H1 (cell line): Measurements from ENCODE around the gene NKAIN4. TPM values are rescaled to one million over a fixed set of nuclear protein-coding genes. Genes with fewer than 3 reads are reported as not detected.

Source experiments
- CTCF ChIA-PET: fragments of 300-600 bp; sonication (Branson Sonifier 250); formaldehyde crosslinking; loops from one replicate; lab custom pipeline; 2021; ENCODE audit not compliant: partially characterized antibody; lab: Charles Lee
- POLR2A ChIA-PET: fragments of 300-600 bp; sonication (Branson Sonifier 250); formaldehyde crosslinking; loops from one replicate; lab custom pipeline; 2021; ENCODE audit warnings: inconsistent platforms; ENCODE audit not compliant: partially characterized antibody; lab: Charles Lee
- DNase-seq, 2 experiments: peaks; one replicate each; pipeline versions ENCODE4 v3.0.0 to v3.0.0-alpha.2; 2010 to 2022; ENCODE audit warnings: low spot score in 2 of 2, low read depth in 1 of 2, mixed read lengths in 1 of 2
- FAIRE-seq: peaks from 2 replicates; lab custom pipeline; 2011; peaks lifted over from hg19 to GRCh38; lab: Jason Lieb, UNC
- H2AFZ ChIP-seq: 2 replicates; pipeline ENCODE4 v1.8.1; 2012; ENCODE audit warnings: low read length, inconsistent platforms
- H2AK5ac ChIP-seq: 2 replicates; pipeline ENCODE4 v1.6.1; 2013; ENCODE audit warnings: low read depth, low read length
- H2BK120ac ChIP-seq: replicated peaks from 2 replicates; pipeline ENCODE3; 2013; ENCODE audit warnings: low read depth, low read length, inconsistent platforms
- H2BK12ac ChIP-seq: 2 replicates; pipeline ENCODE4 v1.6.1; 2013; ENCODE audit warnings: low read depth, low read length
- H2BK15ac ChIP-seq: 2 replicates; pipeline ENCODE4 v1.6.1; 2013; ENCODE audit warnings: low read length
- H2BK20ac ChIP-seq: 2 replicates; pipeline ENCODE4 v1.6.1; 2013; ENCODE audit warnings: low read length
- H2BK5ac ChIP-seq: 2 replicates; pipeline ENCODE4 v1.6.1; 2013; ENCODE audit warnings: low read depth, low read length
- H3K14ac ChIP-seq: 2 replicates; pipeline ENCODE4 v1.6.1; 2013; ENCODE audit warnings: inconsistent platforms; ENCODE audit not compliant: insufficient read length
- H3K18ac ChIP-seq: 2 replicates; pipeline ENCODE4 v1.6.1; 2013; ENCODE audit warnings: low read length; ENCODE audit errors: extremely low read depth
- H3K23ac ChIP-seq: 2 replicates; pipeline ENCODE4 v1.6.1; 2013; ENCODE audit warnings: inconsistent platforms; ENCODE audit not compliant: insufficient read length
- H3K23me2 ChIP-seq: 2 replicates; pipeline ENCODE4 v1.6.1; 2013; ENCODE audit warnings: low read depth, low read length
- H3K27ac ChIP-seq: 2 replicates; pipeline ENCODE4 v1.6.1; 2011; ENCODE audit warnings: low read depth, low read length, inconsistent platforms
- H3K27me3 ChIP-seq, 4 experiments: replicated peaks in 1 of 4; 1 replicate in 1 of 4; 2 replicates in 3 of 4; pipeline versions ENCODE4 v1.6.1 to v1.8.1; 2011 to 2013; ENCODE audit warnings: low read length in 3 of 4, mild to moderate bottlenecking in 3 of 4, inconsistent platforms in 2 of 4, mixed read lengths in 2 of 4, moderate library complexity in 1 of 4; ENCODE audit not compliant: control insufficient read depth in 3 of 4, insufficient read depth in 3 of 4; ENCODE audit errors: extremely low read depth in 1 of 4
- H3K36me3 ChIP-seq, 4 experiments: 2 replicates each; pipeline versions ENCODE4 v1.6.1 to v1.8.1; 2011 to 2013; ENCODE audit warnings: mild to moderate bottlenecking in 4 of 4, low read length in 3 of 4, moderate library complexity in 2 of 4, control low read depth in 1 of 4, inconsistent platforms in 1 of 4; ENCODE audit not compliant: insufficient read depth in 4 of 4, control insufficient read depth in 2 of 4
- H3K4ac ChIP-seq: replicated peaks from 2 replicates; pipeline ENCODE3; 2013; ENCODE audit warnings: low read length, low read depth, mixed read lengths, inconsistent platforms; ENCODE audit not compliant: insufficient read length
- H3K4me1 ChIP-seq, 4 experiments: replicated peaks in 1 of 4; 1 replicate in 1 of 4; 2 replicates in 3 of 4; pipeline versions ENCODE4 v1.6.1 to v1.8.1; 2011 to 2013; ENCODE audit warnings: low read length in 3 of 4, inconsistent platforms in 2 of 4, mixed read lengths in 1 of 4; ENCODE audit not compliant: insufficient read depth in 4 of 4, control insufficient read depth in 3 of 4
- H3K4me2 ChIP-seq, 2 experiments: 2 replicates each; pipeline versions ENCODE4 v1.6.1 to v1.8.1; 2011 to 2013; ENCODE audit warnings: low read depth in 2 of 2, low read length in 2 of 2, control low read depth in 1 of 2, inconsistent platforms in 1 of 2, mild to moderate bottlenecking in 1 of 2; ENCODE audit not compliant: insufficient read depth in 1 of 2
- H3K4me3 ChIP-seq, 4 experiments: fragments of 200-600, 300-600 bp in 1 of 4; sonication (generic), shearing (Covaris generic), sonication (Bioruptor Twin) in 1 of 4; 2 replicates each; pipeline versions ENCODE4 v1.5.1 to v1.8.1; 2011 to 2016; ENCODE audit warnings: low read length in 4 of 4, low read depth in 3 of 4, control low read depth in 2 of 4, inconsistent platforms in 2 of 4, mild to moderate bottlenecking in 2 of 4, mixed read lengths in 1 of 4, moderate library complexity in 1 of 4; ENCODE audit not compliant: insufficient read depth in 2 of 4; ENCODE audit errors: extremely low read depth in 1 of 4
- H3K56ac ChIP-seq: replicated peaks from 2 replicates; pipeline ENCODE3; 2013; ENCODE audit warnings: low read depth, mild to moderate bottlenecking, mixed read lengths, low read length, inconsistent platforms; ENCODE audit not compliant: insufficient read length
- H3K79me1 ChIP-seq: 2 replicates; pipeline ENCODE4 v1.6.1; 2013; ENCODE audit warnings: low read depth, low read length, control low read depth
- H3K79me2 ChIP-seq, 2 experiments: 2 replicates each; pipeline versions ENCODE4 v1.6.1 to v1.8.1; 2012 to 2013; ENCODE audit warnings: low read length in 2 of 2, mild to moderate bottlenecking in 2 of 2, inconsistent platforms in 1 of 2; ENCODE audit not compliant: insufficient read depth in 2 of 2, control insufficient read depth in 1 of 2
- H3K9ac ChIP-seq, 4 experiments: replicated peaks in 1 of 4; 1 replicate in 1 of 4; 2 replicates in 3 of 4; pipeline versions ENCODE4 v1.6.1 to v1.8.1; 2011 to 2013; ENCODE audit warnings: low read depth in 3 of 4, low read length in 3 of 4, control low read depth in 2 of 4, mild to moderate bottlenecking in 2 of 4, moderate library complexity in 2 of 4, inconsistent platforms in 1 of 4; ENCODE audit errors: extremely low read depth in 1 of 4
- H3K9me3 ChIP-seq, 2 experiments: 2 replicates each; pipeline versions ENCODE4 v1.6.1 to v1.8.1; 2012 to 2013; ENCODE audit warnings: mild to moderate bottlenecking in 2 of 2, moderate library complexity in 2 of 2, control low read depth in 1 of 2, inconsistent platforms in 1 of 2, low read depth in 1 of 2, low read length in 1 of 2, mixed read lengths in 1 of 2; ENCODE audit not compliant: insufficient read depth in 2 of 2
- H4K20me1 ChIP-seq, 2 experiments: replicated peaks in 1 of 2; 2 replicates each; pipeline versions ENCODE3 to v1.8.1; 2011 to 2013; ENCODE audit warnings: inconsistent platforms in 2 of 2, low read length in 2 of 2, mild to moderate bottlenecking in 1 of 2; ENCODE audit not compliant: insufficient read depth in 2 of 2, control insufficient read depth in 1 of 2
- H4K5ac ChIP-seq: 2 replicates; pipeline ENCODE4 v1.6.1; 2013; ENCODE audit warnings: low read length, low read depth, mixed read lengths, inconsistent platforms; ENCODE audit not compliant: insufficient read length
- H4K8ac ChIP-seq: 2 replicates; pipeline ENCODE4 v1.8.0; 2013; ENCODE audit warnings: mild to moderate bottlenecking, moderate library complexity, low read length, inconsistent platforms; ENCODE audit not compliant: insufficient read depth; ENCODE audit errors: extremely low read depth
- H4K91ac ChIP-seq: replicated peaks from 2 replicates; pipeline ENCODE3; 2013; ENCODE audit warnings: low read length, mixed read lengths, inconsistent platforms; ENCODE audit not compliant: insufficient read length
- BRCA1 ChIP-seq: IDR thresholded peaks from 2 replicates; pipeline ENCODE4 v1.6.1; 2012; ENCODE audit warnings: low read depth, low read length, improper control_type of control experiment
- CBX8 ChIP-seq: fragments of 300-800, 300-1000 bp; sonication (generic); IDR thresholded peaks from 2 replicates; pipeline ENCODE4 v1.7.1; 2016; ENCODE audit warnings: low read depth, low read length, borderline replicate concordance
- CEBPB ChIP-seq: IDR thresholded peaks from 2 replicates; pipeline ENCODE4 v1.6.1; 2012; ENCODE audit warnings: low read depth, low read length
- CTBP2 ChIP-seq: IDR thresholded peaks from 2 replicates; pipeline ENCODE4 v1.7.0; 2011; ENCODE audit warnings: borderline replicate concordance, mild to moderate bottlenecking, moderate library complexity, mixed read lengths, low read length; ENCODE audit not compliant: insufficient read depth, insufficient read length
- EGR1 ChIP-seq: IDR thresholded peaks from 2 replicates; pipeline ENCODE4 v1.6.1; 2011; ENCODE audit warnings: low read depth, low read length, borderline replicate concordance
- RNF2 ChIP-seq: fragments of 200-900, 300-1000 bp; sonication (generic); IDR thresholded peaks from 2 replicates; pipeline ENCODE4 v1.7.1; 2016; ENCODE audit warnings: borderline replicate concordance, low read depth, mild to moderate bottlenecking, antibody characterized with exemption, low read length; ENCODE audit not compliant: poor library complexity, severe bottlenecking; ENCODE audit errors: missing control alignments
- SP2 ChIP-seq: IDR thresholded peaks from 2 replicates; pipeline ENCODE4 v1.6.1; 2012; ENCODE audit warnings: mild to moderate bottlenecking, low read length, inconsistent platforms
- SUZ12 ChIP-seq: fragments of 200-600 bp; sonication (generic); IDR thresholded peaks from 2 replicates; pipeline ENCODE4 v1.6.1; 2012; ENCODE audit warnings: mild to moderate bottlenecking, inconsistent platforms, low read length, moderate library complexity, mixed read lengths
- TAF7 ChIP-seq: optimal IDR thresholded peaks from 2 replicates; pipeline ENCODE3; 2011; ENCODE audit warnings: low read depth, mild to moderate bottlenecking, inconsistent platforms, low read length, moderate library complexity, borderline replicate concordance
- TCF12 ChIP-seq: IDR thresholded peaks from 2 replicates; pipeline ENCODE4 v1.6.1; 2011; ENCODE audit warnings: low read depth, mild to moderate bottlenecking, low read length
- WGBS, 2 experiments: shearing (Covaris generic) in 1 of 2; methylation state at CpG; one replicate each; pipeline versions ENCODE4 v1.1.6 to v1.1.7; 2013 to 2015; ENCODE audit warnings: low lambda C conversion rate in 2 of 2, mixed read lengths in 2 of 2, inconsistent platforms in 1 of 2, low coverage in 1 of 2, missing lambda C conversion rate in 1 of 2; ENCODE audit not compliant: insufficient replicate concordance in 2 of 2, insufficient coverage in 1 of 2, insufficient read length in 1 of 2; ENCODE audit errors: extremely low coverage in 1 of 2, missing lambda C conversion rate in 1 of 2; 5-methylcytosine and 5-hydroxymethylcytosine counted together
- polyA plus RNA-seq, 7 experiments: library from polyadenylated mRNA; depleted of rRNA in 3 of 7; stranded (reverse) in 5 of 7; unstranded in 2 of 7; fragments of >200 nt in 5 of 7; fragments of 200-250 nt in 2 of 7; gene quantifications; 1 replicate in 5 of 7; 2 replicates in 1 of 7; 4 replicates in 1 of 7; pipeline versions ENCODE4 v1.2.1 to v1.2.3, GENCODE V29; 2011 to 2013; ENCODE audit warnings: missing spikeins in 2 of 7, mixed read lengths in 2 of 7
- total RNA-seq: library from RNA; stranded (reverse); fragmentation: NEBNext Ultra II Directional; extraction: Animal tissue kit (Norgen Biotek cat#: 25700); gene quantifications from 2 replicates; pipeline ENCODE4 v1.2.1, GENCODE V29; 2021

The NKAIN4 gene
- total and polyA plus RNA-seq, 2 of the 8 experiments (the other 6 are each of a cell fraction or from before 2014, with no cell fraction given) = 6.9 to 17.0 TPM

DNA sequence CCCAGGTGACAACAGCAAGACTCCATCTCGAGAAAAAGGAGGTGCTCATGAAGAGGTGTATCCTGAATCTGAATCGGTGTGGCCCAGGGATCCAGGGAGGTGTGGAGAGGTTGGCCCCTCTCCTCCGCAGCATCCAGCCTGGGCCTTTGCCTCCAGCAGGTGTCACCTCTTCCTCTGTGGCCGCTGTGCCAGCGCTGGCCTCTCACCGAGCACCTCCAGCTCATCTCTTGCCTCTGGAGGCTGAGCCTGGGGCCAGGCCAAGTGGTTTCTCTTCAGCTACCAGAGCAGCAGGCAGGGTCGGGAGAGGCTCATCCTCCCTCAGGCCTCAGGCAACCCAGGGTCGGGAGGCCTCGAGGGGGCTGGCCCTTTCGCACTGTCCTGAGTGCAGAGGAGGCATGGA lies 37.5 kb upstream of the NKAIN4 start:
- no peak for FAIRE-seq
- H4K20me1 ChIP-seq = peaks cover 0 to 9% of the 10 kb centered on the region in 2 experiments

More for the DNA sequence above, 37.5 kb upstream of the NKAIN4 start:
- Histone ChIP-seq H3K27ac (no peak overlapping the region), H3K27me3 (peaks cover 0 to 9% (median 0%) of the 10 kb centered on the region in 4 experiments; a peak in 2 of 7 replicates), H3K4me1 (peaks cover 0 to 31% (median 24%) of the 10 kb centered on the region in 4 experiments; a peak in 6 of 7 replicates), H3K36me3 (peaks cover 0 to 17% (median 5%) of the 10 kb centered on the region in 4 experiments; a peak in 4 of 8 replicates), H3K23me2 (peaks cover 3% of the 10 kb centered on the region; the same call in 1 of the 2 replicates), H3K23ac (no peak overlapping the region), H3K79me2 (no peaks in the 10 kb centered on the region), H4K8ac (peak overlapping the region; percentile 57; the same call in 1 of the 2 replicates), H4K91ac (no peak overlapping the region), H4K5ac (no peak overlapping the region), H2BK15ac (0 out of 2 replicates have a peak overlapping the region, but pooled peaks have one; percentile 61), H2BK120ac (no peak overlapping the region), H3K18ac (no peak overlapping the region; the same call in 1 of the 2 replicates), H2BK20ac (no peak overlapping the region), H2AK5ac (peak overlapping the region; percentile 53; the same call in 1 of the 2 replicates), H3K4me2 (no peak overlapping the region), H3K4ac (no peak overlapping the region), H3K14ac (no peak overlapping the region), H3K4me3 (no peak overlapping the region), H3K9me3 (no peaks in the 10 kb centered on the region), H3K79me1 (no peaks in the 10 kb centered on the region; the same call in 1 of the 2 replicates), H2AFZ (no peak overlapping the region), H2BK5ac (0 out of 2 replicates have a peak overlapping the region, but pooled peaks have one; percentile 60), H2BK12ac (peak overlapping the region; percentile 68; the same call in 1 of the 2 replicates), H3K9ac (no peak overlapping the region), H3K56ac (no peak overlapping the region)
- TF ChIP-seq RNF2 (no peak), BRCA1 (no peak), CTBP2 (no peak), SP2 (no peak), EGR1 (no peak), CEBPB (no peak), TCF12 (no peak), SUZ12 (no peak), CBX8 (no peak), TAF7 (no peak)
- 89% methylated on average over 7 of the region's 10 CpGs; no CpG with 5 or more reads in 1 of the 2 experiments for WGBS, 2 experiments
- ChIA-PET CTCF (interaction anchor here (0.7 to 9.9 kb wide), 35 partner anchors 10 to 859 kb away, joined by 3 to 81 read pairs (median 5); partner anchors contain the start of genes ARFGAP1, BIRC7 and NKAIN4), POLR2A (interaction anchor here (0.7 to 3.7 kb wide), 10 partner anchors 10 to 364 kb away, joined by 3 to 26 read pairs (median 3); partner anchors contain the start of genes ARFGAP1 and PPDPF)
- no peak for DNase-seq
